CD4-positive, alpha-beta T cell treated with Interleukin-15 for 1 hour (primary cell): Measurements from ENCODE around the gene OSBPL6.
"Not testable (repeated sequence)": the region's sequence is repeated elsewhere in the genome, so short reads cannot be mapped to it uniquely, and the experiment has no call there.

Experiments used
- DNase-seq: peaks from one replicate; pipeline ENCODE4 v3.0.0-alpha.2; 2020

OSBPL6 gene

DNA sequence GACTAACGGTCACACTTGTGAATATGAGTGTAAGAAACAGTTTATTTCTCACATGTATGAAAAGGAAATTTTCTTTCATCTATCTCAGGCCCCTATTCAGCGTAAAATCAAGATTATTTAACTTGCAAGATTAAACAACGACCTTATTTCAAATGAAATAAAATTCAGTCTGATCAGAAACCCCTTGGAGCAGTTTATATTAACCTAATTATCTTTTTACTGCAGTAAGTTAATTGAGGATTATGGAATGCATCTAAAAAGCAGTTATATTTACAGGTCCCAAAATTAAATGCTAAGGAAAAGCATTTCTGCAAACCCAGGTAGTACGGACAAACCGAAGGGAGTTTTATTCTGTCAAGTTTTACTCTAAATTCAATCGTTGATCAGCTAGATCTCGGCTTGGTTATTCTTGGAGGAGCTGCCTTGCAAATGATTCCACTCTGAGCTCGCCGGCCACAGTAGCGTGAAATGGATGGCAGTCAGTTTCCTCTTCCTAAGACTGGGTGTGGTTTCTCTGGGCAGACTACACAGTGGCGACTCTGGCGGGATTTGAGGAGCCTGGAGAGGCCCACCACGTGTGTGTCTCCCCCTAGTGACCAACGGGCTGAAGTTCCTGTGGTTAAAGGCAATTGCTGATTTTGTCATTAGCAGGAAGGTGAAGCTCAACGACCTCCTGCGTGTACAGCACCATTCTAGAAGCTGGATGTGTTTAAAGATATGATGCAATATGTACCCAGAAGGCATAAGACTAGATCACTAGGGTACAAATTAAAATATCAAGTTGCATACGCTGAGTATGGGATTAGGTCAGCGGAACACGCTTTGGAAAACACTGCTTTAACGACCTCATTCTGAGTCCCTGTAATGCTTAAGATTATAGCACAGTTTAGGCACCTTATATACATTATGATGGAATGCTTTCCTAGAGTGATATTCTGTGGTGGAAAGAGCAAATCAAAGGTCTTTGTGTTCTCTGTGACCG, 220.2 kb downstream of the OSBPL6 start:
- DNase-seq: peak; percentile 80

DNA sequence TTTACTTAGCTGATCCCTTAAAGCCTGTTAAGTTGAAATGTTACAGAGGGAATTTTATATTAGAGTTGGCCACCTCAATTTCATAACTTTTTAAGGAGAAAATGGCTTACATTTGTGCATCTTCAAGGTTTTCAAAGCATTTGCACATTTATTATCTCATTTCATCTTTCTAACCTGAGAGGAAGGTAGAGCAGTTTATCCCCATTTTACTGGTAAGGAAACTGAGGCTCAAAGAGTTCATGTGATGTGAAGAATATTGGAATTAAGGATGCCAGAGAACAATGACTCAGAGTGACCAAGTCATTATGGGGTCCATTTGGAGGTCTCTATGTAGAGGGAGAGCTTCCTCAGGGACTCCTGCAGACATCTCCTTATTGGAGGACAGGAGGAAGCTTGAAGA, 221.7 kb downstream of the OSBPL6 start:
- DNase-seq: no peak

DNA sequence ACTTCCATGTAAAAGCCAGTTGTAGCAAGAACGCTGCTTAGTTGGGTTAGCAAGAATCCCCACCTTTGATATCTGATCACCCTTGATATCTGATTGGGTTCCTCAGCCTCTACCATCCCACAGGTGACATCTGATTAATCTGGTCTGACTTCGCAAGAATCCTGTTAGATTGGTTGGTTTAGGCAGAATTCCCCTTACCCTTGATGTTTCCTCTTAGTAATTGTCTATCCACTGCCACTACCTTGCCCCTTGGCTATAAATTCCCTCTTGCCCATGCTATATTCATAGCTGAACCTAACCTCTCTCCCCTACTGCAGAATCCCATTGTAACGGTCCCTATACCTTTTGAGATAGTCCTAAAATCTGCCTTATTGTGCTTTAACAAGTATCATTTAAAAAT, 223.6 kb downstream of the OSBPL6 start:
- DNase-seq: no peak

DNA sequence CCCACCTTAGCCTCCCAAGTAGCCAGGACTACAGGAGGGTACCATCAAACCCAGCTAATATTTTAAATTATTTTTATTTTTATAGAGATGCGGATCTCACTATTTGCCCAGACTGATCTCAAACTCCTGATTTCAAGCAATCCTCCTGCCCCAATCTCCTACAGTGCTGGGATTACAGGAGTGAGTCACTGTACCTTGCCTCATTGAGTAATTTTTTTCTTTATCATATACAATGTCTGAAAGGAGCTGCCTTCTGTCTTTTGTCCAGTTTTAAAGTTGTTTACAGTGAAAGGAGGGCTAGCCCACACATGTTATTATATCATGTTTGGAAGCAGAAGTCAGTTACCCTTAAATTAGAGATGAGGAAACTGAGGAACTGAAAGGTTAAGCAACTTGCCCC, 224.1 kb downstream of the OSBPL6 start:
- no peak for DNase-seq

DNA sequence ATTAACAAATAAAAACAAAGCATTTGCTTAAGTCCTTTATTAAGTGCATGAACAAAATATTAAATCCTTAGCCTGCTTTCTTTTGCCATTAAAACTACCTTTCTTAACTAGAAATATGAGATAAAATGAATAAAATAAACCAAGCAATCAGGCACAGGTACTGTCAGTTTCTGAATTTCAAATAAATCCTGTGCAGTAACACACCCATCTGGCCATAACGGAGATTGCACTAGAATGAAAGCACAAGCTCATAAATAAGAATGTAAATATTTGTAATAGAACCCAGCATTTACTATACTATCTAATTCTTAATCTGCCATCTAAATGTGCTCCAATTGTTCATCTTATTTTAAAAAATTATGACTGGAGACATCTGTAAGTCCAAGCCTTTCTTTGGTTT, 224.8 kb downstream of the OSBPL6 start:
- DNase-seq: no peak

DNA sequence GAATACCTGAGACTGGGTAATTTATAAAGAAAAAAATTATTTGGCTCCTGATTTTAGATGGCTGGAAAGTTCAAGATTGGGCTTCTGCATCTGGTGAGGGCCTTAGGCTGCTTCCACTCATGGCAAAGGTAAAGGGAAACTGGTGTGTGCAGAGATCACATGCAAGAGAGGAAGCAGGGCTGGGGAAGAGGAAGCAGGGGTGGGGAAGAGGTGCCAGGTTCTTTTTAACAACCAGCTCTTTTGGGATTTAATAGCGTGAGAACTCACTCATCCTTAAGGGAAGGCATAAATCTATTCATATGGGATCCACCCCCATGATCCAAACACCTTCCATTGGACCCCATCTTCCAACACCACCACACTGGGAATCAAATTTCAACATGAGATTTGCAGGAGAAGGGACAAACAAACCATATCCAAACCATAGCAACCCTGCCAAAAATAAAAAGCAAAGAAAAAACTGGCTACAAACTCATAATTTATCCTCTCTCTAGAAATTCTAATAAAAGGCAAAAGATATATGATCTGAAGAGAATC, 226.2 kb downstream of the OSBPL6 start:
- DNase-seq: no peak

DNA sequence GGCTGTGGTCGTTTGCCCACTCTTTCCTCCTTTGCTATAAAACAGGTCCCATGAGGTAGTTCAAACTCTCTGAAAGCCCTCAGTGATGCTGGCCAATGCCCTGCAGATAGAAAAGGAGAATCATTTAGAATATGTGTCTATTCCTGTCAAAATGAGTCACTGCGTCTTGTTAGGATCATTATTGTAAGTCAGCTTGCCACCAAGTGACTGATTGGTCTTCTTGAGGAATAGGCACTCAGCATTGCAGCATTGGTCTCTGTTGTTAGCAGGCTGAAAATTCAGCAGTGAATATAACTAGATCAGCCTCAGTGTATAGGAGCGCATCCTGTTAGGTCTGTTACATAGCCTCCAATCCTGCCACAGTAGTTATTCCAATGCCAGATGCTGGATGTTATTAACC, 227.8 kb downstream of the OSBPL6 start:
- no peak for DNase-seq

DNA sequence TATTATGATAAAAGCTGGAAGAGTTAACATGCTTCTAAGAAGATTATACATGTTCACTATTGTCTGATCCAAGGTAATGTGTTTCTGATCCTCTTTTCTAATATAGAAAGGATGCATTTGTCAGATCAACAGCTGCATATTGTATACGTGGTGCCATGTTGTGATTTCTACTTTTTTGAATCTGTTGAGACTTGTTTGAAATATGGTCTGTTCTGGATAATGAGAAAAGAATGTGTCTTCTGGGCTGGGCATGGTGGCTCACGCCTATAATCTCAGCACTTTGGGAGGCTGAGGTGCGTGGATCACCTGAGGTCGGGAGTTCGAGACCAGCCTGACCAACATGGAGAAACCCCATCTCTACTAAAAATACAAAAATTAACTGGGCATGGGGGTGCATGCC, 229.4 kb downstream of the OSBPL6 start:
- DNase-seq: not testable (repeated sequence)

DNA sequence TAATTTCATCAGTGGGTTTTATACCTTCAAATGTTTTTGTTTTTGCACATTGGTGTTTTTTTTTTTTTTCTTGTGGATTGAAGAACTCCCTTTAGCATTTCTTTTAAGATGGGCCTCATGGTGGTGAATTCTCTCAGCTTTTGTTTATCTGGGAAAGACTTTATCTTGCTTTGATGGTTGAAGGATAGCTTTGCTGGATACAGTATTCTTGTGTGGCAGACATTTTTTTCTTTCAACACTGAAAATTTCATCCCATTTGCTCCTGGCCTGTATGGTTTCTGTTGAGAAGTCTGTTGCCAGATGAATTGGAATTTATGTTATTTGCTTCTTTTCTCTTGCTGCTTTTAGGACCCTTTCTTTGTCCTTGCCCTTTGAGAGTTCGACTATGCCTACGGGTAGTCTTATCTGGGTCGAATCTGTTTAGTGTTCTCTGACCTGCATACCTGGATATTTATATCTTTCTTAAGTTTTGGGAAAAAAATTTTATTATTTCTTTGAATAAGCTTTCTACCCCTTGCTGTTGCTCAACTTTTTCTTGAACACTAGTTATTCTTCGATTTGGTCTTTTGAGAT, 231.0 kb downstream of the OSBPL6 start:
- DNase-seq: no peak

DNA sequence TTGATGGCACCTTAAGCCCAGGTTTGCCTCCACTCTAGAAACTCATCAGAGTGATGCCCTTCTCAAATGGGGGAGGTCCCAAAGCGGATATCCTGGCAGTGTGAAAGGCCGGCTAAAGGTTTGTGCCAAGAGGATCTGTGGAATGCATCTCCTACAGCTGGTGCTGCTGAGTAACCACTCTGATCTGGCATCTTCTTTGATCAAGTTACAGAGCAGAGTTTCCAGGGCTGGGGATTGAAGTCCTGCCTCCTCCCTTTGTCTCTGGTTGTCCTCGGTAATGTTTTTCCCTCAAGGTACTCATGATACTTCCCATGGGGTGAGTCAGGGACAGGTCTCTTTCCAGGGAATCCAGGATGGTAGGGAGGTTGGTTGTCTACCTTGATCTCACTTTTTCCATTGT, 232.1 kb downstream of the OSBPL6 start:
- no peak for DNase-seq

DNA sequence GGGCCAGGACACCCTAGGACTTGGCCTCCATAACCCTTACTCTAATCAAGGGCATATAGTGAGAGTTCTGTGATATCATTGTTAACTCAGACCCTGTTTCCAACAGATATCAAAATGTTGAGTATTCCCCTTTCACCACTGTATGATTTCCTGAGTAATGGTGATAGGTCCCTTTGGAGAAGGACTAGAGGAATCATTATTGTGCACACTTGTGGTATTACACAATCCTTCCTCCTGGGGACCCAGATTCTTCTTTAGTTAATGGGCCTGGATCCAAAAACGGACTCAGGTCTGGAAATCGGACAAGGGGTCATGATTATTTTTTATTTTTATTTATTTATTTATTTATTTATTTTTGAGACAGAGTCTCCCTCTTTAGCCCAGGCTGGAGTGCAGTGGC, 233.1 kb downstream of the OSBPL6 start:
- no peak for DNase-seq

DNA sequence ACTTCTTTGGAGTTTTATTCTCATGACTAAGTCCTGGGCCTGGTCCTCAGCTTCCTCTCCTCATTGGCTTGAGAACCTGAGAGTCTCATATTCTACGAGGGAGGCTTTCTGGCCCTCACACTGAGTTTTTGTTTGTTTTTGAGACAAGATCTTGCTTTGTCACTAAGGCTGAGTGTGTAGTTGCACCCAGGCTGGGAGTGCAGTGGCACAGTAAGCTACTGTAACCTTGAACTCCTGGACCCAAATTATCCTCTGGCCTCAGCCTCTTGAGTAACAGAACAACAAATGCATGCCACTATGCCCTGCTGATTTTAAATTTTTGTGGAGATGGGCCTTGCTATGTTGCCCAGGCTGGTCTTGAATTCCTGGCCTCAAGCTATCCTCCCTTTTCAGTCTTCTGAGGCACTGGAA, 234.1 kb downstream of the OSBPL6 start:
- DNase-seq: no peak

DNA sequence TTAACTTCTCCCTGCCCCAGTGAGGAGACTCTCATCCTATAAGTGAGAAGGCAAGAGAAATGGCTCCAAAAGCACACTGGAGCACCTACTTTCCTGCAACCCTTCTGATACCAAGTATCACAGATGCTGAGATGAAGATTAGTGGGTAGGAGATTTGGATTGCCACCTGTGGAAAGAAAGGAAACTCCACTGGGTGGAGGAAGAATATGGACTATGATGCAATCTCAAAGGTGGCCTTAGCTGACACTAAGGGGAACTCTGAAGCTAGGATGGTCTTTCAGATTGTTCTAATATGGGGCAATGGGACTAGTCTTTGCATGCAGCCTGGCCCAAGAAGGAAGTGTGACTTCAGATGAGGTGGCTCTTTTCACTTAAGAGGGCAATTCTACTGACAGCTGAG, 235.0 kb downstream of the OSBPL6 start:
- no peak for DNase-seq

DNA sequence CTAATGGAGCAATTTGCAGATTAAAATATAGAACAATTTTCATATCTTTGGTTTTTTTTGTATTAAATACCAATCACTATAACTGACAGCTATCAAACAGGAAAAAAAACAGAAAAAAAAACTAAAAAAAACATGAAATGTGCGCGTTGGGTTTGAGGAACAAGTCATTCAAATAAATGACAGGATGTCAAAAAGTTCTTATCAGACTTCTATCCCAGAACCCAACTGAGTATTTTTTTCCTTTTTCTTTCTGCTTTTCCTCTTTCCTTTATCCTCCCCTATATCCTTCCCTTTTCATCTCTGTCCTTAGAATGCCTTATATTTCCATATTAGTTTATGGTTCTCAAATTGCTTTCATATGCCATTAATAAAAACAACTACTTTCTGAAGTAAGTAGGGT, 242.3 kb downstream of the OSBPL6 start:
- no peak for DNase-seq

DNA sequence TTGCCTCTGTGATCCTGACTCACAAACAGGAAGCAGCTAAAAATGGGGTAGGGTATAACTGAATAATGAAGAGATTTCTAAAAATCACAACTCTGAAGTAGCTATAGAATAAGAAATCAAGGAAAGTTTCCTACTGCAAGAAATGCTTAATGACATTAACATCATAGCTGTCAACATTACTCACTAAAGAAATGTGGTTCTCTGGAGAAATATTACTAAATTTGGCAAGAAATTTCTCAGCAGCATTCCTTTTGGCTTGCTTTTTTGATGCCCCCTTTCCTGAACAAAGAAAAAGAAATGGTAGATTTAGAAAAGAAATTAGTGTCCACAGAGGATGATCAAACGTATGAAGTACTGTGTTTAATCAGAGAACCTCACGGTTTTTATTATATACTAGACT, 247.1 kb downstream of the OSBPL6 start:
- DNase-seq: no peak

DNA sequence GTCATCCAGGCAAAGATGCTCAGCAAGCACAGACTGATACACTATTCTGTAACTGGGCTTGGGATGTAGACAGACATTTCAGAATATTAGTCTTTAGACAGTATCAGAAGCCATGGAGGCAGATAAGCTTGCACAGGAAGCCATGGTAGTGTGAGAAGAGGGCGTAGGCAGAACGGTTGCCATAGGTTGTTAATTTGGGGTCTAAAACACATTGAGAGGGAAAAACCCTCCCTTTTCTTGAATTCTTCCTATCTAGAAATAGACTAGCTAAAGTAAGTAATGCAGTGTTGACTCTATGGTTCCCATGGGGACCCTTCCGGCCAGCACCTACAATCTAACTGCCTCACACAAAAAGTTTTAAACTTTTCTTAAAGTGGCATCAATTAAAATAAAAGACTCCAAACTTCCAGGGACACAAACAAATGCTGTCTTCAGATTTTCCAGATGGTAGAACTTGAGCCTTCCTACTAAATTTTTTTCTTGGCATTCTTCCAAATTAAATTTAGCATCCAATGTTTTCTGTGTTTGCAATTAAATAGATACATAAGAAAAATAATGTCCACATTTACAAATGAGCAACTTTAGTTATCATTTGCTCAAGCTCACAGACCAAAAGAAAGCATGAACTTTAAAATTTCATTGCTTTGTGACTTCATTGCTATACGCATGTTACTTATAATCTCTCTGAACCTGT, 254.8 kb downstream of the OSBPL6 start:
- no peak for DNase-seq

DNA sequence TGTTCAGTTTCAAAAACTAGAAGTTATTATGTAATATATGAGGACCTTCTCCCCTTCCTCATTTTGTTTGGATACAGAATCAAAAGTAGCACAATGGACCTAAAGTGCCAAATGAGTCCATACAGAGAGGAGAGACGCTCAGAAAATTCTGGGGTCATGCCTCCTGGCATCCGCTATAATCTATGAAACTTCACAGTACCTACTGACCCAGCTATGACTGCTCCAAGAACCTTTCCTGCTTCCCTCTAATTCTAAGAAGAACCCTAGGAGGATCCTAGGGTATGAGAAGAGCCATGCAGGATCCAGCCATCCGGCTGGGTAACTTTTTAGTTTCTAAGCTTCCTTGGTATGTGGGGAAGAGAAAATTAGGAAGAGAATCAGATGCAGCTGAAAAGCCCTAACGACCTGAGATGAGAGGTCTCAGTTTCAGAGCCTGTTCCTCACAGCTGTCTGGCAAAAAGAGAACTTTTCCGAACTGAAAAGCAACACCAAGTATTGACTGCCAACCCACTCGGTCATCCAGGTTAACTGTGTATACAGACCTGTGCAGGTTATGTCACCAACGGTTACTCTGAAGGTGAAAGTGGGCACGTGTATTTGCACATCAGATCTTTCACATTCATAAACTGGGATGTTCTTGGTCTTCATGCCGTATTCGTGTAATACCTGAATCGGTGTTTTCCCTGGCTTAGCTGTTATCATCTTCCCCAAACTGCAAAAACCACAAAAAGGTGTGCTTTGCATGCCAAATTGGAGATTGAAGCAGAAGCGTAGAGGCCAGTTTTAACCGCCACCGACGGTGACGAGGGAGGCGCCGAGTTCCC, 255.6 kb downstream of the OSBPL6 start:
- no peak for DNase-seq

DNA sequence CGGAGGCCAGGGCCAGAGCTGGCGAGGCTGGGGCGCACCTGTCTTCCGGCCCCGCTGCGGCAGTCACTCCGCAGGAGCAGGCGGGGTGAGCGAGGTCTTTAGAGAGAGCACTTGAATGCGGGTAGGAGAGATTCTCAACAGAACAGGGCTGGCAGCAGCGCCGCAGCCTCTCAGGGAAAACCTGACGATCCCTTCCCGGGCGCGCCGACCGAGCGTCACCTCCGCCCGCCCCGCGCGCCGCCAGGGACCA, 256.1 kb downstream of the OSBPL6 start:
- peak; percentile 83 for DNase-seq

DNA sequence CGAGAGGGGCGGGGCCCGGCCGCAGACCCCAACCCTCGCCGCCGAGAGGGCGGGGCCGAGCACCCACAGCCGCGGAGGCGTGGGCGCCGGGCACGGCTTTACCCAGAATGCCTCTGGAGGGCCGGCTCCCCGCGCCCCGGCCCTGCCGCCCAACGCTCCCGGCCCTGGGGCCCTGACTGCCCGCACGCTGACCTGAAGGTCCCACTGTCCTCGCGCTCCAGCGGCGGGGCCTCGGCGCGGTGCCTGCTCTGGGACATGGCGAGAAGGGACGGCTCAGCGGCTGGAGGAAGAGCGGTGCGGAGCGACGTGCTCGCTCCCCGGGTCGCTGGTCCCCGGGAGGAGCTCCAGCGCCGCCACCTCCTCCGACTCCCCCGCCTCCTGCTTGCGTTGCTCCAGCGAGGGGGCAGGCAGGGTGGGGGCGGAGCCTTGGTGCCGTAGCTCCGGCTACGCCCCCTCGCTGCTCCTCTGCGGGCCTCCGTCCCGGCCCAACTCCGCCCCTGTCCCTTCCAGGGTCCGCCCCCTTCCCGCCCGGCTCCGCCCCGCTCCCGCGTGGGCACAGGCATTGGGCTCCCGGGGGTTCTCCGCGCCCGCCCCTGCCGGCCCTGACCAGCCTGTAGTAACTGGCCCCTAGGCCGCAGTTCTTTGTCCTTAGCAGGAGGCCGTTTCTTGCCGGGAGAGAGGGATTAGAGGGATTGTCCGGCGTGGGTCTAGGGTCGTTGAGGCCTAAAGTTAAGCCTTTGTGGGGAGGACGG, 256.6 kb downstream of the OSBPL6 start, which contains the start of the genes PJVK and PRKRA:
TSS of gene PJVK (plus strand) at position 605 of the 752 bp plus-strand sequence. CDS start 2,032 bp downstream, outside the sequence.
TSS of gene PRKRA (minus strand) at position 402 of the 752 bp plus-strand sequence. CDS start at position 257, 145 bp downstream.
- DNase-seq: peak; percentile 96

DNA sequence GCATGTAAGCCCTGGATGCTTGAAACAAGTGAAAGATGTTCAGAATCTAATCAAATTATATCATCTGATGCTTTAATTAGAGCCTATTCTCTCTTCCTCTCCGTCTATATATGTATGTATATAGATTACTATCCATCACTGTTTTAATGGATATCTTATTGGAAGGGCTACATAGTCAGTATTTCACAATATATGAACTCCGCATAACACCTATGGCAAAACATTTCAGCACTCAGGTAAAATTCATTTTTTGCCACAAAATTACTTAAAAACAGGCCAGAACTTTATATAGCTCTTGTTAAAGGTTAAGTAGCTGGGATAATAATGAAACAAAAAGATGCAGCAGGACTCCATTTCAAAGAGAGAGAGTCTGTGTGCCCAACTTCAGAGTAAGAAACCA, 258.0 kb downstream of the OSBPL6 start:
- DNase-seq: no peak
